Inferior parietal cortex (tissue), 1 donor: ENCODE data around the gene ADAD2.

ENCODE experiments used
- DNase-seq: peaks from one replicate; pipeline ENCODE4 v3.0.0-alpha.2; 2016; ENCODE audit errors: extremely low spot score

Gene ADAD2

GRCh38 chr16:84190731-84191388 lies at the start of gene ADAD2:
TSS of gene ADAD2 (plus strand) at chr16:84191157. CDS start at chr16:84191231, 74 bp downstream.
- DNase-seq: no peak

GRCh38 chr16:84143081-84143480 lies 47.9 kb upstream of the ADAD2 start:
- no peak for DNase-seq

- no peak for DNase-seq
These were observed 47.2 kb upstream of the ADAD2 start for GRCh38 chr16:84143784-84144199.

GRCh38 chr16:84144209-84144858 lies 46.6 kb upstream of the ADAD2 start:
- DNase-seq: peak; percentile 16

GRCh38 chr16:84144859-84145639 lies 45.9 kb upstream of the ADAD2 start, which contains the start of the genes DNAAF1 and HSDL1:
TSS of gene DNAAF1 (plus strand) at chr16:84145308. CDS start at chr16:84145441, 133 bp downstream.
TSS of gene HSDL1 (minus strand) at chr16:84145177. CDS start at chr16:84131321, 13,856 bp downstream.
- DNase-seq: peak; percentile 87

- no peak for DNase-seq
These were observed 40.0 kb upstream of the ADAD2 start for GRCh38 chr16:84150926-84151325.

GRCh38 chr16:84153660-84154214 lies 37.2 kb upstream of the ADAD2 start:
- DNase-seq: no peak

- DNase-seq: no peak
These were observed 35.7 kb upstream of the ADAD2 start for GRCh38 chr16:84155226-84155625.

GRCh38 chr16:84155771-84156170 lies 35.2 kb upstream of the ADAD2 start:
- no peak for DNase-seq

GRCh38 chr16:84156342-84156784 lies 34.6 kb upstream of the ADAD2 start:
- DNase-seq: no peak

GRCh38 chr16:84159007-84159406 lies 31.9 kb upstream of the ADAD2 start:
- DNase-seq: no peak

- DNase-seq: no peak
These were observed 31.2 kb upstream of the ADAD2 start for GRCh38 chr16:84159800-84160199.

- no peak for DNase-seq
These were observed 29.9 kb upstream of the ADAD2 start for GRCh38 chr16:84161037-84161436.

- DNase-seq: no peak
These were observed 29.2 kb upstream of the ADAD2 start for GRCh38 chr16:84161801-84162200.

GRCh38 chr16:84165746-84166145 lies 25.2 kb upstream of the ADAD2 start:
- DNase-seq: no peak

GRCh38 chr16:84166796-84167695 lies 23.9 kb upstream of the ADAD2 start:
- DNase-seq: no peak

- DNase-seq: no peak
These were observed 21.1 kb upstream of the ADAD2 start for GRCh38 chr16:84169765-84170310.

GRCh38 chr16:84174396-84174795 lies 16.6 kb upstream of the ADAD2 start:
- no peak for DNase-seq

GRCh38 chr16:84175350-84176081 lies 15.4 kb upstream of the ADAD2 start:
- peak; percentile 29 for DNase-seq
